ENCODE results near the gene VAMP1. TPM values are rescaled to one million over a fixed set of nuclear protein-coding genes. Genes with fewer than 3 reads are reported as not detected.
A peak's percentile ranks its signal among the peaks of the same experiment; 100 is the strongest.

The VAMP1 gene
- total and polyA plus RNA-seq, 2 of the 13 experiments (the other 11 are each of a cell fraction or from before 2014, with no cell fraction given): 2.5 to 7.4 TPM

GRCh38 chr12:6492838-6493496 lies 22.5 kb upstream of the VAMP1 start, which contains the start of gene MRPL51 (continued):
- no peak for TF ChIP-seq ZNF3 (CRISPR knock-in tag; IDR thresholded peaks at IDR 0.05)
- peak; percentile 50 for TF ChIP-seq MED8 (CRISPR knock-in tag; IDR thresholded peaks at IDR 0.05; ENCODE audit: insufficient replicate concordance)
- 0 out of 2 replicates have a peak, but pooled peaks have one; percentile 60 for TF ChIP-seq CC2D1A (CRISPR knock-in tag; IDR thresholded peaks at IDR 0.05)
- TF ChIP-seq GABPA (IDR thresholded peaks at IDR 0.05; ENCODE audit: low read depth, low read length): peak; percentile 96
- peak; percentile 97 for TF ChIP-seq GABPA (CRISPR knock-in tag; IDR thresholded peaks at IDR 0.05; ENCODE audit: low read depth)
- peak; percentile 84 for TF ChIP-seq ZNF687 (CRISPR knock-in tag; IDR thresholded peaks at IDR 0.05)
- TF ChIP-seq ZNF563 (CRISPR knock-in tag; IDR thresholded peaks at IDR 0.05): no peak
- TF ChIP-seq TFAP4 (IDR thresholded peaks at IDR 0.05; ENCODE audit: borderline replicate concordance, low read depth): peak; percentile 82; the same call in 1 of the 2 replicates
- no peak; the same call in 1 of the 2 replicates for TF ChIP-seq NFKBIZ (CRISPR knock-in tag; IDR thresholded peaks at IDR 0.05)
- no peak for TF ChIP-seq ZBTB8A (CRISPR knock-in tag; IDR thresholded peaks at IDR 0.05; ENCODE audit: borderline replicate concordance, low read depth)
- TF ChIP-seq POGK (CRISPR knock-in tag; conservative IDR thresholded peaks at IDR 0.05): peak; percentile 72
- no peak for TF ChIP-seq ZNF33B (CRISPR knock-in tag; IDR thresholded peaks at IDR 0.05)
- TF ChIP-seq MEIS2 (CRISPR knock-in tag; IDR thresholded peaks at IDR 0.05): 0 out of 2 replicates have a peak, but pooled peaks have one; percentile 21
- TF ChIP-seq RXRB (CRISPR knock-in tag; IDR thresholded peaks at IDR 0.05; ENCODE audit: borderline replicate concordance): 0 out of 2 replicates have a peak, but pooled peaks have one; percentile 49
- TF ChIP-seq ZNF331 (CRISPR knock-in tag; IDR thresholded peaks at IDR 0.05): 0 out of 2 replicates have a peak, but pooled peaks have one; percentile 8
- peak; percentile 77 for TF ChIP-seq SIN3B (IDR thresholded peaks at IDR 0.05; ENCODE audit: low read length)
- TF ChIP-seq MEF2D (CRISPR knock-in tag; IDR thresholded peaks at IDR 0.05): peak; percentile 69
- TF ChIP-seq ZKSCAN8 (CRISPR knock-in tag; IDR thresholded peaks at IDR 0.05; ENCODE audit: borderline replicate concordance): peak; percentile 27; the same call in 1 of the 2 replicates
- TF ChIP-seq TBX2 (CRISPR knock-in tag; IDR thresholded peaks at IDR 0.05; ENCODE audit: borderline replicate concordance): peak; percentile 67; the same call in 1 of the 2 replicates
